Thymus (tissue), 11 donors: ENCODE results near the gene COBLL1. TPM values are rescaled to one million over a fixed set of nuclear protein-coding genes. Genes with fewer than 3 reads are reported as not detected.

ENCODE experiments used
- DNase-seq, 9 donors: peaks; one replicate each; pipeline ENCODE4 v3.0.0-alpha.2; 2013; ENCODE audit warnings: low spot score in 9 of 9, low read depth in 6 of 9, missing footprints in 1 of 9
- H3K27ac ChIP-seq, 2 donors: one replicate each; pipeline ENCODE4 v1.5.1; 2013; ENCODE audit warnings: control low read depth in 1 of 2, low read depth in 1 of 2, low read length in 1 of 2, mild to moderate bottlenecking in 1 of 2, moderate library complexity in 1 of 2
- H3K27me3 ChIP-seq, 2 donors: one replicate each; pipeline ENCODE4 v1.5.1; 2013; ENCODE audit warnings: low read length in 1 of 2; ENCODE audit not compliant: control insufficient read depth in 2 of 2, insufficient read depth in 1 of 2
- H3K36me3 ChIP-seq, 2 donors: one replicate each; pipeline ENCODE4 v1.5.1; 2013; ENCODE audit warnings: low read length in 1 of 2, mild to moderate bottlenecking in 1 of 2, moderate library complexity in 1 of 2; ENCODE audit not compliant: control insufficient read depth in 2 of 2, insufficient read depth in 2 of 2
- H3K4me1 ChIP-seq, 2 donors: one replicate each; pipeline ENCODE4 v1.5.1; 2013; ENCODE audit warnings: low read length in 2 of 2; ENCODE audit not compliant: control insufficient read depth in 2 of 2, insufficient read depth in 2 of 2
- H3K4me3 ChIP-seq, 2 donors: one replicate each; pipeline ENCODE4 v1.5.1; 2013; ENCODE audit warnings: low read length in 2 of 2, control low read depth in 1 of 2, mild to moderate bottlenecking in 1 of 2
- H3K9me3 ChIP-seq, 2 donors: one replicate each; pipeline ENCODE4 v1.5.1; 2013; ENCODE audit warnings: low read length in 1 of 2, mild to moderate bottlenecking in 1 of 2; ENCODE audit not compliant: control insufficient read depth in 2 of 2, insufficient read depth in 1 of 2
- WGBS: extraction: QIAGEN DNeasy Blood & Tissue Kit; methylation state at CpG from one replicate; pipeline ENCODE4 v1.1.7; 2013; 5-methylcytosine and 5-hydroxymethylcytosine counted together
- polyA plus RNA-seq: library from polyadenylated mRNA; stranded (reverse); fragments of 200-250 nt; gene quantifications from one replicate; pipeline ENCODE4 v1.2.3, GENCODE V29; 2013
- total RNA-seq: library from RNA; stranded (reverse); fragments of 120-200 nt; gene quantifications from one replicate; pipeline ENCODE4 v1.2.4, GENCODE V29; 2013
- donor health status: healthy.

The COBLL1 gene
- total and polyA plus RNA-seq, 2 donors, result 3.0 to 4.9 TPM

DNA sequence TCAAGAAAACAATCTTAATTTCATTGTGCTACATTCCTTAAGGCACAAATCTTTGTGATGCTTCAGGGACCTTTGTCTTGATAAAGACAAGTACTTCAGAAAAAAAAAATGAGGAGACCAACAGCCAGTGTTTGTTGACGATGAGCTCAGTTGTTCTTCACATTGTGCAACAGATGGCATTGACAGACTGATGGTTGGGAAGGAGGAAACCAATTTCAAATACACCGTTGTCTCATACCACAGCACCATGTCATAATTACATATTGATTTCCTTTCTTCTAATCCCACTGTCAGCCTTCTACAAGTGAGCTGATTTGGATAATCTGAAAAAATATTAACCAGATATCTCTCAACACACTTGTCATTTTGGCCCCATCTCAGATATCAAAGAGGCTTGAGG lies 166.6 kb downstream of the COBLL1 start:
- Histone ChIP-seq H3K27me3 (no peaks in the 10 kb centered on the region), H3K36me3 (no peaks in the 10 kb centered on the region), H3K9me3 (no peaks in the 10 kb centered on the region), H3K27ac (no peak overlapping the region), H3K4me1 (no peaks in the 10 kb centered on the region), H3K4me3 (no peak overlapping the region)
- WGBS, result 95% methylated on average over 2 of the region's 2 CpGs
- no peak for DNase-seq

DNA sequence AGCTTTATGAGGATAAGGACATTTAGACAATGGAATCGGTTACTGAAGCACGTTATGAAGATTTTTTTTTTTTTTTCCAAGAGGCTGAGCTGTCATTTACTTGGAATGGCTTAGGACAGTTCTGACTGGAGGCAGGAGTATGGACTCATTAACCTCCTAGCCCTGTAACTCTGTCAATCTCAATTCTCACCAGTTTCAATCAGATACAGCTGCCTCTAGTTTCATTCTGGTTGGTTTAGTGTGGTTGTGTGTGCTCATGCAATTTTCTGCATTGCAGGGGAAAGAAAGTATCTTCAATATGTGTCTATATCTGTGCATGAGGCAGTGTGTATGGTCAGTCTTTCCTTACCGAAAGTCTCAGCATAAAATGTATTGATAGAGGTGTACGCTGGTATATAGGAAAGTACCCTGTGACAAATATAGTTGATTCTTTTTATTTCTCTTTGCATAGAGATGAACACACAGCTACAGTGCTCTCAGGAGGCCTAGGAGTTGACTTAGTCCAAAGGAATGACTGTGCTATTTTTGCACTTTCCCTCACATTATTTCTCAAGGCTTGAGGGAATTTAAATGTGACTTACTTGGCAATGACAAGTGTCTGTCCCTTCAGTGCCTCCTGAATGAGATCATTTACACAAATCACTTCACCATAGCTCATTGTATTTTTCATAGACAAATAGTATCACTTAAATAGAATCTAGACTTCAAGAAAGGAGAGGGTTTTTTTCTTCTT lies 169.8 kb downstream of the COBLL1 start:
- WGBS, result 98% methylated on average over 4 of the region's 4 CpGs
- Histone ChIP-seq H3K27me3 (no peaks in the 10 kb centered on the region), H3K4me1 (no peaks in the 10 kb centered on the region), H3K27ac (no peak overlapping the region), H3K9me3 (no peaks in the 10 kb centered on the region), H3K4me3 (no peak overlapping the region), H3K36me3 (no peaks in the 10 kb centered on the region)
- DNase-seq, result no peak

DNA sequence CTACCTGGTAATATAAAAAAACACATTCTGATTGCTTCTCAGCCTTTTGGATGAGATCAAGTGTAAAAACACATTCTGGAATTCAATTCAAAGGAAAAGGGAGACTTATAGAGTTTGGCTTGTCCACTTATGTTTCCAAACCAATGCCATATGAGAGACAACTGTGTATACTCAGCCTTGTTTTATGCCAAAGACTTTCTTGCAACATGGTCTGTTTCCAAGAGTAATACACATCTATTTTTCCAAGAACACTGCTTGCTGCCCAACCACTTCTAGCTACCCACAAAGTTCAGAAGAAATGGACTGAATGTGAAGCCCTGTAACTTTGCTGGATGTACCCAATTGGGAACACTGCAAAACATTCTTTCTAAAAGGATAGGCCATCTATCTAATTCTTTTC lies 172.3 kb downstream of the COBLL1 start:
- Histone ChIP-seq H3K9me3 (no peaks in the 10 kb centered on the region), H3K4me1 (no peaks in the 10 kb centered on the region), H3K4me3 (no peak overlapping the region), H3K27me3 (no peaks in the 10 kb centered on the region), H3K27ac (no peak overlapping the region), H3K36me3 (no peaks in the 10 kb centered on the region)
- DNase-seq, result no peak

DNA sequence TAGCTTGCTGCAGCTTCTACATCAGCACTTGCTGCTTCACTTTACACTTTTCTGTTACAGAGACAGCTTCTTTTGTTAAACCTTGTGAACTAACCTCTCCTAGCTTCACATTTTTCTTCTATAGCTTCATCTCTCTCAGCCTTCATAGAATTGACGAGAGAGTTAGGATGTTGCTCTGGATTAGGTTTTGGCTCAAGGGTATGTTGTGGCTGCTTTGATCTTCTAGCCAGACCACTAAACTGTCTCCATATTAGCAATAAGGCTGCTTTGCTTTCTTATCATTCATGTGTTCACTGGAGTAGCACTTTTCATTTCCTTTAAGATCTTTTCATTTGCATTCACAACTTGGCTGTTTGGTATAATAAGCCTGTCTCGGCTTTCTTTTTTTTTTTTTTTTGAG lies 174.1 kb downstream of the COBLL1 start:
- Histone ChIP-seq H3K4me3 (no peak overlapping the region), H3K27me3 (no peaks in the 10 kb centered on the region), H3K27ac (no peak overlapping the region), H3K9me3 (no peaks in the 10 kb centered on the region), H3K36me3 (no peaks in the 10 kb centered on the region), H3K4me1 (no peaks in the 10 kb centered on the region)
- WGBS, result 92% methylated on average over 2 of the region's 2 CpGs
- DNase-seq, result no peak

DNA sequence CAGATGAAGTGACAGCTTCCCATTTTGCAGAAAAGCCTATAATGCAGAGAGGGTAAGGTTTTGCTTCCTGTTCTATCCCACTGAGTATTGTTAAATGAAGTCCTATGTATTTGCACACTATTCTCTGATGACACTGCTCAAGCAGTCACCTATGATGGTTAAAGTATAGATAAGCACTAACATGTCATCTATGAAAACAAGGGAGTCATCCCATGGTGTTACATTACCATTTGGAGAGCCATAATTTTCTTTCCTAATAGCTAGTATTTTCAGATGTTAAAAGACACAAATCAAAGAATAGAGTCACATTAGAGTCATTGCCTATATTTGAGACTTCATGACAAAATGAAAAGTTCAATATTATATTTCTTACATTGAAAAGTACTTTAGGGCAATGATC lies 177.6 kb downstream of the COBLL1 start:
- no peaks in the 10 kb centered on the region for H3K27me3 ChIP-seq
- H3K36me3 ChIP-seq, result no peaks in the 10 kb centered on the region
- H3K9me3 ChIP-seq, result no peaks in the 10 kb centered on the region
- no peak overlapping the region for H3K4me3 ChIP-seq
- DNase-seq, result no peak
- no peak overlapping the region for H3K27ac ChIP-seq
- no peaks in the 10 kb centered on the region for H3K4me1 ChIP-seq

DNA sequence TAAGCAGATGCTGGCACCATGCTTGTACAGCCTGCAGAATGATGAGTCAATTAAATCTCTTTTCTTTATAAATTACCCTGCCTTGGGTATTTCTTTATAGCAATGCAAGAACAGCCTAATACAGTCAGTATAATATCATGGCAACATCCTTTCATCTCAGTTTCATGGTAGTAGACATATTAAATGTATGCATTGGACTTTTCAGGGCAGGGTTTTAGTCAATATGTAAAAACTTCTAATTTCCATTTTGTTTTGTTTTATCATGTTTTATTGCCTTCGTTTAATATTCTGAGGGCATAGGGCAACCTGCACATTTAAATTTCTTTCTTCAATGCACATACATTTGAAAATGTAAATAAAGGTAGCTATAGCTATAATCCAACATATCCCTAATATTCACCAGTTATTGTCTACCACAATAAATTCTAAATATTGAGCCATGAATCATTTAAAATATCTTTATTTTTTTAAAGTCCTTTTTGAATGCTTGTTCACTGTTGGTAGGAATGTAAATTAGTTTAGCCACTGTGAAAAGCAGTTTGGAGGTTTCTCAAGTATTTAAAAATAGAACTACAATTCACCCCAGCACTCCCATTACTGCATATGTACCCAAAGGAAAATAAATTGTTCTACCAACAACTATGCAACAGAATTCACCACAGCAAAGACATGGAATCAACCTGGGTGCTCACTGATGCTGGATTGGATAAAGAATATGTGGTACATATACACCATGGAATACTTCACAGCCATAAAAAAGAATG lies 178.6 kb downstream of the COBLL1 start:
- Histone ChIP-seq H3K36me3 (no peaks in the 10 kb centered on the region), H3K27ac (no peak overlapping the region), H3K9me3 (no peaks in the 10 kb centered on the region), H3K27me3 (no peaks in the 10 kb centered on the region), H3K4me1 (no peaks in the 10 kb centered on the region), H3K4me3 (no peak overlapping the region)
- 95% methylated on average over 1 of the region's 1 CpG for WGBS
- no peak for DNase-seq

DNA sequence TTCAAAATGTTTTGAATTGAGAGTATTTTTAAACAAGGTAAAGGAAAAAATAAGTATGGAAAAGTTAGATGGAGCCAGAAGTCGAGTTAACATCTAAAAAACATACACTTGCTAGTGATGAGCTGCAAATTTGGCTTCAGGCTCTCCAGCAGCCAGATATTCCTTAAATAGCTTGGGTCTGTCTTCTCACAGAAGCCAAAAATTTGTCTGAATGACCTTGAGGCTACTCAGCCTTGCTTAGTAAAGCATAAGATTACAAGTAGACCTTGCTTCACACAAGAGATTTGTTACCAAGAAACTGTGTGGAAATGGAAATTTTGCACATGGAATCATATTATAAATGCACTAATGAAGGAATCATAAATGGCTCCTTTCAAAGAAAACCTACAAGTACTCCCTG lies 179.6 kb downstream of the COBLL1 start:
- WGBS, result 86% methylated on average over 1 of the region's 1 CpG
- Histone ChIP-seq H3K36me3 (no peaks in the 10 kb centered on the region), H3K4me1 (no peaks in the 10 kb centered on the region), H3K4me3 (no peak overlapping the region), H3K9me3 (no peaks in the 10 kb centered on the region), H3K27ac (no peak overlapping the region), H3K27me3 (no peaks in the 10 kb centered on the region)
- DNase-seq, result no peak

DNA sequence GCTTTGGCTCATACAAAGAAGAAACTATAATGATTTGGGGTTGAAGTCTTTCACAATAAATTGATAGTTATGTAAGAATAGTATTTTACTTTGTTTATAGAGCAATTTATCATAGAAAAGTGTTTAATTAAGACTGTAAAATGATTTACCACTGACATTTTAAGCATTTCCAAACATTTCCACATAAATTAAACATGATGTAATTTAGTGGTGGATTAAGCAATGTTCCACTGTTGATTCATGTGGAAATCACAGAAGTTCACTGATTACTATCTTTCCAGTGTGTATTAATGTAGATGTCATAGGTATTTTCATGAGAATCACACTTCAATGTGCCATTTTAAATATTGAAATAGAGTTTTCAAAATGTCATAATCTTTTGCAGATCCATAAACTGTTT lies 180.3 kb downstream of the COBLL1 start:
- no peak for DNase-seq
- H3K9me3 ChIP-seq, result no peaks in the 10 kb centered on the region
- H3K36me3 ChIP-seq, result no peaks in the 10 kb centered on the region
- no peaks in the 10 kb centered on the region for H3K27me3 ChIP-seq
- H3K4me3 ChIP-seq, result no peak overlapping the region
- H3K4me1 ChIP-seq, result no peaks in the 10 kb centered on the region
- no peak overlapping the region for H3K27ac ChIP-seq

DNA sequence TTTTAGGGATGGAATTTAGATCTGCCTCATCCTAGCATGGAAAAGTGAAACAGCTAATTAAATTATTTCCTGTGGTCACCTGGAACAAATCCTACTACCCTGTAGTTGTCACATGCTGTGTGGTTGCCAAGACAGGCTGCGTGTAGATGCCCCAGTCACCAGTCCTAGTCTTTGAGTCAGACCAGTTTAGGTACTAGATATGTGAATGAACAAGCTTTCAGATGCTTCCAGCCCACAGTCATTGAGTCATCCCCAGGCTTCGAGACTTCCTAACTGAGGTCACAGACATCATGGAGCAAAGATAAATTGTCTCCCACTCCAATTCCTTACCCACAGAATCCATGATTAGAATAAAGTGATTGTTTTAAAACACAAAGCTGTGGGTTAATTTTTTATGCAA lies 184.5 kb downstream of the COBLL1 start:
- no peak overlapping the region for H3K27ac ChIP-seq
- DNase-seq, result no peak
- H3K4me3 ChIP-seq, result no peak overlapping the region
- no peaks in the 10 kb centered on the region for H3K9me3 ChIP-seq
- H3K36me3 ChIP-seq, result no peaks in the 10 kb centered on the region
- no peaks in the 10 kb centered on the region for H3K27me3 ChIP-seq
- WGBS, result 96% methylated on average over 2 of the region's 2 CpGs
- no peaks in the 10 kb centered on the region for H3K4me1 ChIP-seq
